CD14-positive monocyte (primary cell): ENCODE measurements around the gene ACRBP. TPM values are rescaled to one million over a fixed set of nuclear protein-coding genes. Genes with fewer than 3 reads are reported as not detected.
A peak's percentile ranks its signal among the peaks of the same experiment; 100 is the strongest.

Experiments used
- DNase-seq, 3 donors: peaks; one replicate each; pipeline ENCODE4 v3.0.0-alpha.2; 2011 to 2022
- H2AFZ ChIP-seq: 2 replicates; pipeline ENCODE4 v1.6.0; 2012; ENCODE audit warnings: mild to moderate bottlenecking, low read depth, low read length, inconsistent platforms; ENCODE audit not compliant: insufficient read depth, poor library complexity, severe bottlenecking
- H3K27ac ChIP-seq, 2 donors: 1 replicate in 1 of 2; 2 replicates in 1 of 2; pipeline ENCODE4 v1.5.1; 2012 to 2013; ENCODE audit warnings: low read length in 2 of 2, control low read depth in 1 of 2, inconsistent platforms in 1 of 2, low read depth in 1 of 2, mild to moderate bottlenecking in 1 of 2
- H3K27me3 ChIP-seq, 2 donors: one replicate each; pipeline versions ENCODE4 v1.6.0 to v1.6.1; 2011 to 2013; ENCODE audit warnings: low read length in 2 of 2; ENCODE audit not compliant: control insufficient read depth in 2 of 2, insufficient read depth in 2 of 2
- H3K36me3 ChIP-seq, 2 donors: replicated peaks in 1 of 2; 1 replicate in 1 of 2; 2 replicates in 1 of 2; pipeline versions ENCODE4 v1.5.1 to v1.6.1; 2012 to 2013; ENCODE audit warnings: low read length in 2 of 2, control low read depth in 1 of 2, inconsistent platforms in 1 of 2, mild to moderate bottlenecking in 1 of 2; ENCODE audit not compliant: insufficient read depth in 2 of 2, control insufficient read depth in 1 of 2
- H3K4me1 ChIP-seq, 2 donors: 1 replicate in 1 of 2; 2 replicates in 1 of 2; pipeline versions ENCODE4 v1.5.1 to v1.6.1; 2012 to 2013; ENCODE audit warnings: low read length in 2 of 2, control low read depth in 1 of 2, inconsistent platforms in 1 of 2, mild to moderate bottlenecking in 1 of 2, moderate library complexity in 1 of 2; ENCODE audit not compliant: insufficient read depth in 2 of 2, control insufficient read depth in 1 of 2
- H3K4me2 ChIP-seq: replicated peaks from 2 replicates; pipeline ENCODE3; 2012; ENCODE audit warnings: low read length, moderate library complexity, mild to moderate bottlenecking; ENCODE audit not compliant: poor library complexity, severe bottlenecking; ENCODE audit errors: extremely low read depth
- H3K4me3 ChIP-seq, 3 experiments: fragments of 200-600 bp in 1 of 3; sonication (generic) in 1 of 3; replicated peaks in 1 of 3; 1 replicate in 2 of 3; 2 replicates in 1 of 3; pipeline ENCODE4 v1.5.1; 2011 to 2013; ENCODE audit warnings: low read length in 3 of 3, mild to moderate bottlenecking in 3 of 3, control low read depth in 2 of 3, low read depth in 2 of 3, inconsistent platforms in 1 of 3, moderate library complexity in 1 of 3
- H3K79me2 ChIP-seq: 2 replicates; pipeline ENCODE4 v1.6.0; 2012; ENCODE audit warnings: mild to moderate bottlenecking, control low read depth, inconsistent platforms, low read length, moderate library complexity; ENCODE audit not compliant: insufficient read depth
- H3K9ac ChIP-seq: 2 replicates; pipeline ENCODE4 v1.6.0; 2017; ENCODE audit warnings: low read length, mild to moderate bottlenecking; ENCODE audit not compliant: insufficient read depth, poor library complexity, severe bottlenecking
- H3K9me3 ChIP-seq, 2 donors: replicated peaks in 1 of 2; 1 replicate in 1 of 2; 2 replicates in 1 of 2; pipeline versions ENCODE4 v1.5.1 to v1.6.1; 2012 to 2013; ENCODE audit warnings: low read length in 2 of 2, control low read depth in 1 of 2; ENCODE audit not compliant: control insufficient read depth in 1 of 2, insufficient read depth in 1 of 2
- H4K20me1 ChIP-seq: 2 replicates; pipeline ENCODE4 v1.6.0; 2012; ENCODE audit warnings: mild to moderate bottlenecking, low read length, control low read depth, moderate library complexity; ENCODE audit not compliant: insufficient read depth
- H3K27ac Mint-ChIP-seq, 7 donors: one replicate each; pipeline ENCODE4 v1.8.0; 2020; ENCODE audit warnings: mild to moderate bottlenecking in 7 of 7, mixed read lengths in 7 of 7, moderate library complexity in 6 of 7, inconsistent platforms in 2 of 7
- H3K27me3 Mint-ChIP-seq, 3 donors: one replicate each; pipeline ENCODE4 v1.8.0; 2021 to 2022; ENCODE audit warnings: low read depth in 3 of 3, mild to moderate bottlenecking in 3 of 3, mixed read lengths in 3 of 3, moderate library complexity in 3 of 3, inconsistent platforms in 1 of 3
- H3K36me3 Mint-ChIP-seq, 2 donors: one replicate each; pipeline ENCODE4 v1.8.0; 2020; ENCODE audit warnings: mixed read lengths in 2 of 2, inconsistent platforms in 1 of 2, mild to moderate bottlenecking in 1 of 2
- H3K4me1 Mint-ChIP-seq: one replicate; pipeline ENCODE4 v1.8.0; 2020; ENCODE audit warnings: mild to moderate bottlenecking, mixed read lengths
- H3K4me3 Mint-ChIP-seq, 2 donors: one replicate each; pipeline ENCODE4 v1.8.0; 2020; ENCODE audit warnings: mild to moderate bottlenecking in 2 of 2, mixed read lengths in 2 of 2, moderate library complexity in 1 of 2
- H3K9me3 Mint-ChIP-seq, 7 donors: one replicate each; pipeline ENCODE4 v1.8.0; 2020 to 2022; ENCODE audit warnings: mixed read lengths in 7 of 7, mild to moderate bottlenecking in 6 of 7, moderate library complexity in 6 of 7, inconsistent platforms in 2 of 7
- CTCF ChIP-seq: fragments of 200-600 bp; IDR thresholded peaks from one replicate; pipeline ENCODE4 v1.8.0; 2022; ENCODE audit warnings: antibody characterized with exemption, mild to moderate bottlenecking
- WGBS: methylation state at CpG from one replicate; pipeline ENCODE4 v1.1.5; 2013; ENCODE audit warnings: missing lambda C conversion rate; ENCODE audit not compliant: insufficient coverage; 5-methylcytosine and 5-hydroxymethylcytosine counted together
- intact Hi-C, 2 donors: fragments of 100-400 bp; cut with micrococcal nuclease; formaldehyde crosslinking; loops; one replicate each; pipeline versions ENCODE4 v1.15.0 to v1.15.1; 2023
- polyA plus RNA-seq, 3 donors: library from polyadenylated mRNA; depleted of rRNA in 1 of 3; unstranded in 2 of 3; stranded (reverse) in 1 of 3; fragments of 300-500 nt in 2 of 3; fragments of >200 nt in 1 of 3; fragmentation: Illumina TruSeq in 2 of 3; gene quantifications; 1 replicate in 2 of 3; 2 replicates in 1 of 3; pipeline ENCODE4 v1.2.3, GENCODE V29; 2012 to 2021

ACRBP gene
- polyA plus RNA-seq, 3 donors, result 10.2 to 28.3 (median 10.3) TPM

GRCh38 chr12:6650832-6651231, 3.6 kb upstream of the ACRBP start:
- peaks cover 11 to 18% of the 10 kb centered on the region in 2 donors for H3K4me1 ChIP-seq
- intact Hi-C loops, result loop anchor here in 1 of 2 donors (5.0 kb wide), 1 partner anchor 334 kb away; no protein-coding TSS in a partner anchor

More at GRCh38 chr12:6650832-6651231, 3.6 kb upstream of the ACRBP start:
- Mint-ChIP-seq H3K27ac (peak overlapping the region in 2 of 7 donors; percentile 12 to 50), H3K4me1 (peaks cover 11% of the 10 kb centered on the region), H3K4me3 (no peak overlapping the region), H3K36me3 (peaks cover 52 to 71% of the 10 kb centered on the region in 2 donors), H3K27me3 (peaks cover 0 to 2% (median 0%) of the 10 kb centered on the region in 3 donors), H3K9me3 (no peaks in the 10 kb centered on the region)
- WGBS, result no CpG with 5 or more reads among the region's 8 CpGs
- Histone ChIP-seq H3K79me2 (peaks cover 10% of the 10 kb centered on the region), H4K20me1 (peaks cover 6% of the 10 kb centered on the region), H3K4me2 (no peak overlapping the region), H3K36me3 (peaks cover 54 to 67% of the 10 kb centered on the region in 2 donors), H3K9ac (no peak overlapping the region), H3K4me3 (no peak overlapping the region), H3K27ac (peak overlapping the region in 1 of 2 donors; percentile 11), H3K9me3 (no peaks in the 10 kb centered on the region), H3K27me3 (no peaks in the 10 kb centered on the region), H2AFZ (no peak overlapping the region)
- DNase-seq, result no peak
- no peak for TF ChIP-seq CTCF
